Esophagus squamous epithelium (tissue), 4 donors: ENCODE data around the gene CLDN7.

Source experiments
- POLR2A ChIP-seq, 4 donors: fragments of 450-650 bp; IDR thresholded peaks; one replicate each; pipeline ENCODE4 v1.6.1; 2017; ENCODE audit warnings: antibody characterized with exemption in 4 of 4, mild to moderate bottlenecking in 4 of 4, moderate library complexity in 3 of 4
- TF ChIP-seq, protein P1 (sequence below), 6 experiments: fragments of 450-650 bp in 4 of 6; fragments of 200-600 bp in 2 of 6; sonication (generic) in 2 of 6; IDR thresholded peaks; one replicate each; pipeline ENCODE4 v1.5.1; 2016 to 2019; ENCODE audit warnings: antibody characterized with exemption in 6 of 6, mild to moderate bottlenecking in 4 of 6, moderate library complexity in 4 of 6

DNA sequence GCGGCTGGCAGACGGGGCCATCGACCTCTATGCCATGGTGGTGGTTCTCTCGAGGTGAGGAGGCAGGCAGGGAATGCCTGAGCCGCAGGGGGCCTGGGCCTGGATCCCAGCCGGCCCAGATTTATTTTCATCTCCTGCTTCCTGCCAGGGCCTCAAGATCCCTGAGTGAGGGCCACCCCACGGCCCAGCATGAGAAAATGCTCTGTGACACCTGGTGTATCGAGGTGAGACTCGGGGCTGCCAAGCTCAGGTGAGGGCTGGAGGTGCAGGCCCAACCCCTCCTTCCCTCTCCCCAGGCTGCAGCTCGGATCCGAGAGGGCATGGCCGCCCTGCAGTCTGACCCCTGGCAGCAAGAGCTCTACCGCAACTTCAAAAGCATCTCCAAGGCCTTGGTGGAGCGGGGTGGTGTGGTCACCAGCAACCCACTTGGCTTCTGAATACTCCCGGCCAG lies 37.6 kb downstream of the CLDN7 start:
- TF ChIP-seq POLR2A (IDR thresholded peaks at IDR 0.05), result no peak
- TF ChIP-seq, protein P1, sequence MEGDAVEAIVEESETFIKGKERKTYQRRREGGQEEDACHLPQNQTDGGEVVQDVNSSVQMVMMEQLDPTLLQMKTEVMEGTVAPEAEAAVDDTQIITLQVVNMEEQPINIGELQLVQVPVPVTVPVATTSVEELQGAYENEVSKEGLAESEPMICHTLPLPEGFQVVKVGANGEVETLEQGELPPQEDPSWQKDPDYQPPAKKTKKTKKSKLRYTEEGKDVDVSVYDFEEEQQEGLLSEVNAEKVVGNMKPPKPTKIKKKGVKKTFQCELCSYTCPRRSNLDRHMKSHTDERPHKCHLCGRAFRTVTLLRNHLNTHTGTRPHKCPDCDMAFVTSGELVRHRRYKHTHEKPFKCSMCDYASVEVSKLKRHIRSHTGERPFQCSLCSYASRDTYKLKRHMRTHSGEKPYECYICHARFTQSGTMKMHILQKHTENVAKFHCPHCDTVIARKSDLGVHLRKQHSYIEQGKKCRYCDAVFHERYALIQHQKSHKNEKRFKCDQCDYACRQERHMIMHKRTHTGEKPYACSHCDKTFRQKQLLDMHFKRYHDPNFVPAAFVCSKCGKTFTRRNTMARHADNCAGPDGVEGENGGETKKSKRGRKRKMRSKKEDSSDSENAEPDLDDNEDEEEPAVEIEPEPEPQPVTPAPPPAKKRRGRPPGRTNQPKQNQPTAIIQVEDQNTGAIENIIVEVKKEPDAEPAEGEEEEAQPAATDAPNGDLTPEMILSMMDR (IDR thresholded peaks at IDR 0.05), result no peak
